CD4-positive, alpha-beta T cell (primary cell): Measurements from ENCODE around the gene RCAN2. TPM values are rescaled to one million over a fixed set of nuclear protein-coding genes. Genes with fewer than 3 reads are reported as not detected.

Experiments used
- ATAC-seq: fragments of 200-7000 bp; cut with Tn5 transposase; one replicate; pipeline ENCODE4 v1.10.0; 2022; ENCODE audit warnings: mild to moderate bottlenecking; ENCODE audit not compliant: poor library complexity
- CTCF ChIA-PET: fragments of 350-600 bp; sonication (Branson Sonifier 250); formaldehyde crosslinking; loops from one replicate; lab custom pipeline; 2021; ENCODE audit warnings: antibody characterized with exemption, inconsistent platforms; lab: Charles Lee
- POLR2A ChIA-PET: fragments of 350-600 bp; sonication (Branson Sonifier 250); formaldehyde crosslinking; loops from one replicate; lab custom pipeline; 2021; ENCODE audit warnings: antibody characterized with exemption, inconsistent platforms; lab: Charles Lee
- DNase-seq, 14 experiments: peaks; one replicate each; pipeline ENCODE4 v3.0.0-alpha.2; 2013 to 2020; ENCODE audit warnings: mixed read lengths in 2 of 14
- H3K27ac ChIP-seq, 2 donors: one replicate each; pipeline versions ENCODE4 v1.5.1 to v1.7.0; 2013; ENCODE audit warnings: low read length in 2 of 2, low read depth in 1 of 2, mild to moderate bottlenecking in 1 of 2
- H3K27me3 ChIP-seq, 2 experiments: 1 replicate in 1 of 2; 2 replicates in 1 of 2; pipeline versions ENCODE4 v1.6.1 to v1.7.0; 2013; ENCODE audit warnings: low read length in 2 of 2, control low read depth in 1 of 2, mild to moderate bottlenecking in 1 of 2, moderate library complexity in 1 of 2; ENCODE audit not compliant: insufficient read depth in 2 of 2, control insufficient read depth in 1 of 2
- H3K36me3 ChIP-seq: one replicate; pipeline ENCODE4 v1.6.1; 2013; ENCODE audit warnings: low read length, control low read depth; ENCODE audit not compliant: insufficient read depth
- H3K4me1 ChIP-seq: one replicate; pipeline ENCODE4 v1.6.1; 2013; ENCODE audit warnings: low read length, control low read depth; ENCODE audit not compliant: insufficient read depth
- H3K4me3 ChIP-seq: one replicate; pipeline ENCODE4 v1.5.1; 2013; ENCODE audit warnings: mild to moderate bottlenecking, low read length, moderate library complexity
- H3K9me3 ChIP-seq, 2 experiments: 1 replicate in 1 of 2; 2 replicates in 1 of 2; pipeline versions ENCODE4 v1.6.1 to v1.7.0; 2013; ENCODE audit warnings: low read length in 2 of 2, mild to moderate bottlenecking in 2 of 2, control low read depth in 1 of 2, moderate library complexity in 1 of 2; ENCODE audit not compliant: control insufficient read depth in 1 of 2, insufficient read depth in 1 of 2
- H3K27ac Mint-ChIP-seq: one replicate; pipeline ENCODE4 v1.8.0; 2020; ENCODE audit warnings: mixed read lengths
- H3K27me3 Mint-ChIP-seq: one replicate; pipeline ENCODE4 v1.8.0; 2021; ENCODE audit warnings: mixed read lengths
- H3K36me3 Mint-ChIP-seq: one replicate; pipeline ENCODE4 v1.8.0; 2021; ENCODE audit warnings: low read depth, mixed read lengths
- H3K4me1 Mint-ChIP-seq: one replicate; pipeline ENCODE4 v1.8.0; 2021; ENCODE audit warnings: low read depth, mixed read lengths
- H3K4me3 Mint-ChIP-seq: one replicate; pipeline ENCODE4 v1.8.0; 2020; ENCODE audit warnings: mild to moderate bottlenecking, mixed read lengths
- H3K9me3 Mint-ChIP-seq: one replicate; pipeline ENCODE4 v1.8.0; 2020; ENCODE audit warnings: mixed read lengths
- CTCF ChIP-seq: fragments of 200-600 bp; IDR thresholded peaks from one replicate; pipeline ENCODE4 v1.8.0; 2022; ENCODE audit warnings: antibody characterized with exemption, mild to moderate bottlenecking
- intact Hi-C, 2 experiments: fragments of 100-400 bp; cut with DNase I in 1 of 2; cut with micrococcal nuclease in 1 of 2; formaldehyde crosslinking; loops; one replicate each; pipeline versions ENCODE4 v1.15.1 to v1.9.0; 2023 to 2025; cut with DNase I, micrococcal nuclease
- total RNA-seq, 174 experiments: library from RNA in 2 of 174; stranded (reverse) in 2 of 174; gene quantifications; one replicate each; pipeline ENCODE4 v1.2.3 and lab custom pipeline; 2021 to 2026

Gene RCAN2
- total RNA-seq, 2 experiments from 2014 or later = not detected

- Histone ChIP-seq H3K4me3 (no peak overlapping the region), H3K27me3 (no peaks in the 10 kb centered on the region), H3K9me3 (no peaks in the 10 kb centered on the region), H3K4me1 (no peaks in the 10 kb centered on the region), H3K36me3 (no peaks in the 10 kb centered on the region), H3K27ac (no peak overlapping the region)
- CTCF ChIA-PET = no interaction called here
- Mint-ChIP-seq H3K4me1 (no peaks in the 10 kb centered on the region), H3K27me3 (no peaks in the 10 kb centered on the region), H3K27ac (no peak overlapping the region), H3K9me3 (no peaks in the 10 kb centered on the region), H3K36me3 (no peaks in the 10 kb centered on the region), H3K4me3 (no peak overlapping the region)
- intact Hi-C loops = no loop called here
- POLR2A ChIA-PET = interaction anchor here (0.5 kb wide), 1 partner anchor 219 kb away, joined by 3 read pairs; no protein-coding TSS in a partner anchor
- no peak for ATAC-seq
- no peak for TF ChIP-seq CTCF
- no peak for DNase-seq
These were observed 78.6 kb downstream of the RCAN2 start for GRCh38 chr6:46412662-46413061.

GRCh38 chr6:46411456-46412197 is 79.6 kb downstream of the RCAN2 start:
- no peak overlapping the region for H3K4me3 ChIP-seq
- Mint-ChIP-seq H3K36me3 (no peaks in the 10 kb centered on the region), H3K4me3 (no peak overlapping the region), H3K27ac (no peak overlapping the region), H3K9me3 (no peaks in the 10 kb centered on the region), H3K27me3 (no peaks in the 10 kb centered on the region), H3K4me1 (no peaks in the 10 kb centered on the region)
- ChIA-PET POLR2A (no interaction called here), CTCF (no interaction called here)
- H3K27ac ChIP-seq = no peak overlapping the region
- intact Hi-C loops = loop anchor here (2.0 kb wide), 2 partner anchors 481 to 1937 kb away; no protein-coding TSS in a partner anchor
- no peaks in the 10 kb centered on the region for H3K36me3 ChIP-seq
- no peaks in the 10 kb centered on the region for H3K4me1 ChIP-seq
- H3K9me3 ChIP-seq = no peaks in the 10 kb centered on the region
- no peaks in the 10 kb centered on the region for H3K27me3 ChIP-seq
- DNase-seq = no peak
- no peak for TF ChIP-seq CTCF
- ATAC-seq = no peak

GRCh38 chr6:46410334-46410953 is 80.8 kb downstream of the RCAN2 start:
- H3K4me1 Mint-ChIP-seq = no peaks in the 10 kb centered on the region
- no peak for ATAC-seq
- no peak overlapping the region for H3K27ac Mint-ChIP-seq
- H3K9me3 Mint-ChIP-seq = no peaks in the 10 kb centered on the region
- no peaks in the 10 kb centered on the region for H3K36me3 Mint-ChIP-seq
- POLR2A ChIA-PET = interaction anchor here (0.6 to 1.0 kb wide), 2 partner anchors 320 to 1935 kb away, joined by 3 to 7 read pairs; no protein-coding TSS in a partner anchor
- CTCF ChIA-PET = interaction anchor here (0.7 to 1.3 kb wide), 6 partner anchors 320 to 1935 kb away, joined by 3 to 16 read pairs (median 4); no protein-coding TSS in a partner anchor
- Histone ChIP-seq H3K36me3 (no peaks in the 10 kb centered on the region), H3K9me3 (no peaks in the 10 kb centered on the region), H3K4me3 (no peak overlapping the region), H3K27me3 (no peaks in the 10 kb centered on the region), H3K4me1 (no peaks in the 10 kb centered on the region), H3K27ac (no peak overlapping the region)
- peak; percentile 60 for TF ChIP-seq CTCF
- no peaks in the 10 kb centered on the region for H3K27me3 Mint-ChIP-seq
- intact Hi-C loops = loop anchor here (1.0 to 2.0 kb wide), 3 partner anchors 321 to 1936 kb away; no protein-coding TSS in a partner anchor
- DNase-seq = peak in 4 of 14 experiments; percentile 2 to 77 (median 66)
- no peak overlapping the region for H3K4me3 Mint-ChIP-seq
